ENCODE measurements around the gene GJA1.
"Not testable (repeated sequence)": the region's sequence is repeated elsewhere in the genome, so short reads cannot be mapped to it uniquely, and the experiment has no call there.

The GJA1 gene

DNA sequence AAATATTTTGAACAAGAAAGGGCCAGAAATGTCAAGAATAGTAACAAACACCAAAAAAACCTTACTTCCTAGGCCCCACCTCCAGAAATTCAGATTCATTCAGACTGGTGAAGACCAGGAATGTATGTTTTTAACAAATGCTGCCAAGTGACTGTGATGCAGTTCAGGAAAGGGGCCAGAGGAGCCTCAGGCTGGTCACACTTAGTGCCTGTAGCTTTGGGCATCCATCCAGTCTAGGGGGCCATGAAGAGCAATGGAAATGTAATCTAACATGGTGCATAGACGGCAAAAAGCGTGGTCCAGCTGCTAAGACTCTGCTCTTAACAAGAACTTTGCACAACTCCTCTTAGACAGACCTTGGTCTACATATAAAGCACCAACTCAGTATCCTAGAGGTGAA lies 7.1 kb downstream of the GJA1 start:
- DNase-seq (no peak), ATAC-seq (ENCODE audit: insufficient read depth, low read depth) (no peak)
- Histone ChIP-seq H3K9ac (ENCODE audit: low read depth, low read length) (no peak overlapping the region), H3K4me2 (ENCODE audit: insufficient read depth, low read length) (no peak overlapping the region), H2AFZ (ENCODE audit: low read depth, low read length) (no peak overlapping the region), H3K36me3 (ENCODE audit: insufficient read depth, low read length) (no peaks in the 10 kb centered on the region), H3K4me3 (ENCODE audit: low read depth in 1 of 2, low read length in 2 of 2) (no peak overlapping the region), H3K9me3 (ENCODE audit: insufficient read depth, low read length, severe bottlenecking) (no peaks in the 10 kb centered on the region), H3K79me2 (ENCODE audit: insufficient read depth, low read length) (no peaks in the 10 kb centered on the region), H3K4me1 (ENCODE audit: insufficient read depth, low read length) (no peaks in the 10 kb centered on the region), H4K20me1 (ENCODE audit: insufficient read depth, low read length) (no peaks in the 10 kb centered on the region), H3K27me3 (ENCODE audit: insufficient read depth, low read length, poor library complexity) (no peaks in the 10 kb centered on the region), H3K27ac (ENCODE audit: low read length) (no peak overlapping the region)
- TF ChIP-seq CTCF (IDR thresholded peaks at IDR 0.05; ENCODE audit: borderline replicate concordance, extremely low read depth, low read length, poor library complexity, severe bottlenecking) (no peak), EZH2 (IDR thresholded peaks at IDR 0.05; ENCODE audit: borderline replicate concordance, low read depth, low read length, severe bottlenecking) (no peak)

- Histone ChIP-seq H3K4me3 (ENCODE audit: low read depth in 1 of 2, low read length in 2 of 2) (no peak overlapping the region), H4K20me1 (ENCODE audit: insufficient read depth, low read length) (no peaks in the 10 kb centered on the region), H3K4me2 (ENCODE audit: insufficient read depth, low read length) (no peak overlapping the region), H3K4me1 (ENCODE audit: insufficient read depth, low read length) (no peaks in the 10 kb centered on the region), H3K9me3 (ENCODE audit: insufficient read depth, low read length, severe bottlenecking) (no peaks in the 10 kb centered on the region), H3K36me3 (ENCODE audit: insufficient read depth, low read length) (no peaks in the 10 kb centered on the region), H3K27ac (ENCODE audit: low read length) (no peak overlapping the region), H3K27me3 (ENCODE audit: insufficient read depth, low read length, poor library complexity) (no peaks in the 10 kb centered on the region), H2AFZ (ENCODE audit: low read depth, low read length) (no peak overlapping the region), H3K9ac (ENCODE audit: low read depth, low read length) (no peak overlapping the region), H3K79me2 (ENCODE audit: insufficient read depth, low read length) (no peaks in the 10 kb centered on the region)
- DNase-seq (no peak), ATAC-seq (ENCODE audit: insufficient read depth, low read depth) (no peak)
- TF ChIP-seq EZH2 (IDR thresholded peaks at IDR 0.05; ENCODE audit: borderline replicate concordance, low read depth, low read length, severe bottlenecking) (no peak), CTCF (IDR thresholded peaks at IDR 0.05; ENCODE audit: borderline replicate concordance, extremely low read depth, low read length, poor library complexity, severe bottlenecking) (no peak)
These were observed 8.6 kb downstream of the GJA1 start for GRCh38 chr6:121443971-121444541.

- not testable (repeated sequence) for H2AFZ ChIP-seq (ENCODE audit: low read depth, low read length); H3K9ac ChIP-seq (ENCODE audit: low read depth, low read length); H3K36me3 ChIP-seq (ENCODE audit: insufficient read depth, low read length); H3K27me3 ChIP-seq (ENCODE audit: insufficient read depth, low read length, poor library complexity); H3K4me3 ChIP-seq (ENCODE audit: low read depth in 1 of 2, low read length in 2 of 2); H4K20me1 ChIP-seq (ENCODE audit: insufficient read depth, low read length); H3K4me1 ChIP-seq (ENCODE audit: insufficient read depth, low read length); ATAC-seq (ENCODE audit: insufficient read depth, low read depth); H3K79me2 ChIP-seq (ENCODE audit: insufficient read depth, low read length); H3K4me2 ChIP-seq (ENCODE audit: insufficient read depth, low read length); DNase-seq; H3K9me3 ChIP-seq (ENCODE audit: insufficient read depth, low read length, severe bottlenecking); H3K27ac ChIP-seq (ENCODE audit: low read length)
These were observed 11.3 kb downstream of the GJA1 start for GRCh38 chr6:121446705-121447104.

DNA sequence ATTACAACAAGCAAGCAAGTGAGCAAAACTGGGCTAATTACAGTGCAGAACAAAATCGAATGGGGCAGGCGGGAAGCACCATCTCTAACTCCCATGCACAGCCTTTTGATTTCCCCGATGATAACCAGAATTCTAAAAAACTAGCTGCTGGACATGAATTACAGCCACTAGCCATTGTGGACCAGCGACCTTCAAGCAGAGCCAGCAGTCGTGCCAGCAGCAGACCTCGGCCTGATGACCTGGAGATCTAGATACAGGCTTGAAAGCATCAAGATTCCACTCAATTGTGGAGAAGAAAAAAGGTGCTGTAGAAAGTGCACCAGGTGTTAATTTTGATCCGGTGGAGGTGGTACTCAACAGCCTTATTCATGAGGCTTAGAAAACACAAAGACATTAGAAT lies 12.3 kb downstream of the GJA1 start:
- not testable (repeated sequence) for H3K36me3 ChIP-seq (ENCODE audit: insufficient read depth, low read length); H3K27me3 ChIP-seq (ENCODE audit: insufficient read depth, low read length, poor library complexity); H3K79me2 ChIP-seq (ENCODE audit: insufficient read depth, low read length); H3K4me3 ChIP-seq (ENCODE audit: low read depth in 1 of 2, low read length in 2 of 2); H4K20me1 ChIP-seq (ENCODE audit: insufficient read depth, low read length); H2AFZ ChIP-seq (ENCODE audit: low read depth, low read length); H3K27ac ChIP-seq (ENCODE audit: low read length); ATAC-seq (ENCODE audit: insufficient read depth, low read depth); H3K4me2 ChIP-seq (ENCODE audit: insufficient read depth, low read length); H3K4me1 ChIP-seq (ENCODE audit: insufficient read depth, low read length); H3K9me3 ChIP-seq (ENCODE audit: insufficient read depth, low read length, severe bottlenecking); H3K9ac ChIP-seq (ENCODE audit: low read depth, low read length); DNase-seq

DNA sequence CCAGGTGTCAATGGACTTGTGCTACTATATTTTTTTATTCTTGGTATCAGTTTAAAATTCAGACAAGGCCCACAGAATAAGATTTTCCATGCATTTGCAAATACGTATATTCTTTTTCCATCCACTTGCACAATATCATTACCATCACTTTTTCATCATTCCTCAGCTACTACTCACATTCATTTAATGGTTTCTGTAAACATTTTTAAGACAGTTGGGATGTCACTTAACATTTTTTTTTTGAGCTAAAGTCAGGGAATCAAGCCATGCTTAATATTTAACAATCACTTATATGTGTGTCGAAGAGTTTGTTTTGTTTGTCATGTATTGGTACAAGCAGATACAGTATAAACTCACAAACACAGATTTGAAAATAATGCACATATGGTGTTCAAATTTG lies 13.1 kb downstream of the GJA1 start:
- not testable (repeated sequence) for H3K4me3 ChIP-seq (ENCODE audit: low read depth in 1 of 2, low read length in 2 of 2); H3K27ac ChIP-seq (ENCODE audit: low read length); DNase-seq; H3K4me2 ChIP-seq (ENCODE audit: insufficient read depth, low read length); H3K36me3 ChIP-seq (ENCODE audit: insufficient read depth, low read length); H3K4me1 ChIP-seq (ENCODE audit: insufficient read depth, low read length); H2AFZ ChIP-seq (ENCODE audit: low read depth, low read length); H4K20me1 ChIP-seq (ENCODE audit: insufficient read depth, low read length); H3K27me3 ChIP-seq (ENCODE audit: insufficient read depth, low read length, poor library complexity); H3K9me3 ChIP-seq (ENCODE audit: insufficient read depth, low read length, severe bottlenecking); H3K9ac ChIP-seq (ENCODE audit: low read depth, low read length); H3K79me2 ChIP-seq (ENCODE audit: insufficient read depth, low read length); ATAC-seq (ENCODE audit: insufficient read depth, low read depth)

Data from DND-41 (cell line).